Activated T-cell treated with anti-CD3 and anti-CD28 coated beads, Interleukin-2, amount 50 U/mL, for 4 hours (primary cell): ENCODE data around the gene FUCA1. TPM values are rescaled to one million over a fixed set of nuclear protein-coding genes. Genes with fewer than 3 reads are reported as not detected.
"Not testable (repeated sequence)": the region's sequence is repeated elsewhere in the genome, so short reads cannot be mapped to it uniquely, and the experiment has no call there.

Source experiments
- ATAC-seq, 2 donors: fragments of 200-7000 bp; cut with Tn5 transposase; one replicate each; pipeline ENCODE4 v1.10.0; 2021
- DNase-seq: peaks from one replicate; pipeline ENCODE4 v3.0.0-alpha.2; 2020
- H3K27me3 Mint-ChIP-seq: one replicate; pipeline ENCODE4 v1.8.0; 2021; ENCODE audit warnings: low read depth, mixed read lengths
- H3K36me3 Mint-ChIP-seq: one replicate; pipeline ENCODE4 v1.8.0; 2022; ENCODE audit warnings: mixed read lengths; ENCODE audit not compliant: insufficient read depth
- H3K4me1 Mint-ChIP-seq: one replicate; pipeline ENCODE4 v1.8.0; 2021; ENCODE audit warnings: low read depth, mixed read lengths
- H3K4me3 Mint-ChIP-seq: one replicate; pipeline ENCODE4 v1.8.0; 2021; ENCODE audit warnings: mild to moderate bottlenecking, moderate library complexity, mixed read lengths
- H3K9me3 Mint-ChIP-seq: one replicate; pipeline ENCODE4 v1.8.0; 2021; ENCODE audit warnings: mixed read lengths
- total RNA-seq, 3 donors: library from RNA; stranded (reverse); gene quantifications; one replicate each; pipeline ENCODE4 v1.2.1, GENCODE V29; 2021

The FUCA1 gene
- total RNA-seq, 3 donors from 2014 or later: 4.8 to 6.0 (median 5.5) TPM

DNA sequence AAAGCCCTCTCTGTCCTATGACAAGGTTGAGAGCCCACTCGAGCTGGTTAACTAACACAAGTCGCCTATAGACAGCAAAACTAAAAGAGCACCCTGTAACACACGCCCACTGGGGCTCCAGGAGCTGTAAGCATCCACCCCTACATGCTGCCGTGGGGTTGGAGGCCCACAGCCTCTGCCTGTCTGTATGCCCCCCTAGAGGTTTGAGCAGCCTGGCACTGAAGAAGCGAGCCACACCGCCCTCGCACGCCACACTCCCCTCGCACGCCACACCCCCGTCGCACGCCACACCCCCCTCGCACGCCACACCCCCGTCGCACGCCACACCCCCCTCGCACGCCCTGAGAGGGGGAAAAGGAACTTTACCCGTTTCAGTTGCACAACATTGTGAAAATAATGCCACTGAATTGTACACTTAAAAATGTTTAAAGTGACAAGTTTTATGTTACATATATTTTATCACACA lies 29.7 kb downstream of the FUCA1 start:
- no peaks in the 10 kb centered on the region for H3K9me3 Mint-ChIP-seq
- DNase-seq: peak; percentile 70
- peak overlapping the region; percentile 71 for H3K4me3 Mint-ChIP-seq
- peaks cover 5% of the 10 kb centered on the region for H3K27me3 Mint-ChIP-seq
- H3K36me3 Mint-ChIP-seq: no peaks in the 10 kb centered on the region
- ATAC-seq: peak; percentile 100
- peaks cover 10% of the 10 kb centered on the region for H3K4me1 Mint-ChIP-seq

DNA sequence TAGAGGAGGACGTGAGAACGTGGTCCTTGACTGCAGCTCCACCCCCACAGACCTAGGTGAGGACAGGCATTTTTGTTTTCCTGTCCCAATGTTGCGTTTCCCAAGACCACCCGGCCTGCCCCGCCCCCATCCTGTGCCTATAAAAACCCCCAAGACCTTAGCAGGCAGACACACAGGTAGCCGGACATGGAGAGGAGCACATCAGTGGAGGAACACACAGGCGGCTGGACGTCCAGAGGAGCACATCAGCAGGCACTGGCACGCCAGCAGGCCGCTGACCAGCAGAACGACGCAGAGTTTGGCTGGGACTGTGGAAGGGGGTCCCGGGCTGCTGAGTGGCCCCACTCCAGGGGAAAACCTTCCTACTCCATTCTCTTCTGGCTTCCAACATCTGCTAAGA lies 30.2 kb downstream of the FUCA1 start:
- peaks cover 10% of the 10 kb centered on the region for H3K4me1 Mint-ChIP-seq
- ATAC-seq (no peak), DNase-seq (no peak)
- H3K4me3 Mint-ChIP-seq: peak overlapping the region; percentile 71
- H3K27me3 Mint-ChIP-seq: peaks cover 5% of the 10 kb centered on the region
- no peaks in the 10 kb centered on the region for H3K36me3 Mint-ChIP-seq
- H3K9me3 Mint-ChIP-seq: no peaks in the 10 kb centered on the region

DNA sequence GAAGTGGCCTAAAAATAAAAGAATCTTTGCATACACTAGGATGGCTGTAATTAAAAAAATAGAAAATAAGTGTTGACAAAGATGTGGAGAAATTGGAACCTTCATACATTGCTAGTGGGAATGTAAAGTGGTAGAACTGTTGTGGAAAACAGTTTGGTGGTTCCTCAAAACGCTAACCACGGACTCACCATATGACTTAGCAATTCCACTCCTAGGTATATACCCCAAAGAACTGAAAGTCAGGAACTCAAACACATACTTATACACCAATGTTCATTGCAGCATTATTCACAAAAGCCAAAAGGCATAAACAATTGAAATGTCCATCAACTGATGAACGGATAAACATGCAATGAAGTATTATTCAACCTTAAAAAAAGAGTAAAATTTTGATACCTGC lies 32.1 kb downstream of the FUCA1 start:
- peaks cover 10% of the 10 kb centered on the region for H3K4me1 Mint-ChIP-seq
- H3K4me3 Mint-ChIP-seq: no peak overlapping the region
- DNase-seq (no peak), ATAC-seq (no peak)
- H3K27me3 Mint-ChIP-seq: peaks cover 5% of the 10 kb centered on the region
- H3K9me3 Mint-ChIP-seq: no peaks in the 10 kb centered on the region
- H3K36me3 Mint-ChIP-seq: no peaks in the 10 kb centered on the region

DNA sequence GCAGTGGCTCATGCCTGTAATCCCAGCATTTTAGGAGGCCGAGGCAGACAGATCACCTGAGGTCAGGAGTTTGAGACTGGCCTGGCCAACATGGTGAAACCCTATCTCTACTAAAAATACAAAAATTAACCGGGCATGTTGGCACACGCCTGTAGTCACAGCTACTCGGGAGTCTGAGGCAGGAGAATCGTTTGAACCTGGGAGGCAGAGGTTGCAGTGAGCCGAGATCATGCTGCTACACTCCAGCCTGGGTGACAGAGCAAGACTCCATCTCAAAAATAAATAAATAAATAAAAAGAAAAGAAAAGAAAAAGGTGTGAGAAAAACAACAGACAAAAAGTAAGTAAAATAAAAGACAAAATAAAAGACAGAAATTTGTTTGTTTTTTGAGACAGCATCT lies 33.9 kb downstream of the FUCA1 start:
- not testable (repeated sequence) for DNase-seq, ATAC-seq, H3K9me3 Mint-ChIP-seq, H3K36me3 Mint-ChIP-seq, H3K4me1 Mint-ChIP-seq, H3K4me3 Mint-ChIP-seq, H3K27me3 Mint-ChIP-seq

DNA sequence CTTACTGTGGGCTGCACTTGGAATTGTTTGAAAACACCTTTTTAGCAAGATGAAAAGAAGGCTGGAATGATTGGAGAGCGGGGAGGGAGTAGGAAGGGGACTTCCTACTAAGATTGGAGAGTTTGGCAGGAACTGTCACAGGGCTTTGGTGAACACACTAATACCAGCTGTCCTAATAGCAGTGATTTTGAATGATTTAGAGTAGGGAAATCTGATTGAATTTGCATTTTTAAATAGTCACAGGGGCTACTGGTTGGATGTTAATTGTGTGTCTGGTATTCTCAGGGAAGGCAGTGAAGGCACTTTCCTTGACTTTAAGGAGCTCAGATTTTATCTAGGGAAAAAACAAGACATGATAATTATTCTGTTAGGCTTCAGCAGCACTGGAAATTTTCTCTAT lies 40.4 kb downstream of the FUCA1 start:
- no peak overlapping the region for H3K4me3 Mint-ChIP-seq
- ATAC-seq: no peak
- peaks cover 10% of the 10 kb centered on the region for H3K4me1 Mint-ChIP-seq
- no peaks in the 10 kb centered on the region for H3K27me3 Mint-ChIP-seq
- H3K9me3 Mint-ChIP-seq: no peaks in the 10 kb centered on the region
- no peaks in the 10 kb centered on the region for H3K36me3 Mint-ChIP-seq
- DNase-seq: no peak

DNA sequence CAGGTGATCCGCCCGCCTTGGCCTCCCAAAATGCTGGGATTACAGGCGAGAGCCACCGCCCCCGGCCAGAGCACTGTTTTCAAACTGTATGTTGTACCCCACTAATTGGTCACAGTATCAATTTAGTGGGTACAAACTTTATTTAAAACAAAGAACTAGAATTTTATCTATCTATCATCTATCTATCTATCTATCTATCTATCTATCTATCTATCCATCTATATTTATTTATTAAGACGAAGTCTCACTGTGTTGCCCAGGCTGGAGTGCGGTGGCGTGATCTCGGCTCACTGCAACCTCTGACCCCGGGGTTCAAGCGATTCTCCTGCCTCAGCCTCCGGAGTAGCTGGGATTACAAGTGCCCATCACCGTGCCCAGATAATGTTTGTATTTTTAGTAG lies 41.5 kb downstream of the FUCA1 start:
- ATAC-seq, DNase-seq, H3K27me3 Mint-ChIP-seq, H3K36me3 Mint-ChIP-seq, H3K9me3 Mint-ChIP-seq: not testable (repeated sequence)
- peak overlapping the region; percentile 95 for H3K4me3 Mint-ChIP-seq
- H3K4me1 Mint-ChIP-seq: peaks cover 10% of the 10 kb centered on the region

DNA sequence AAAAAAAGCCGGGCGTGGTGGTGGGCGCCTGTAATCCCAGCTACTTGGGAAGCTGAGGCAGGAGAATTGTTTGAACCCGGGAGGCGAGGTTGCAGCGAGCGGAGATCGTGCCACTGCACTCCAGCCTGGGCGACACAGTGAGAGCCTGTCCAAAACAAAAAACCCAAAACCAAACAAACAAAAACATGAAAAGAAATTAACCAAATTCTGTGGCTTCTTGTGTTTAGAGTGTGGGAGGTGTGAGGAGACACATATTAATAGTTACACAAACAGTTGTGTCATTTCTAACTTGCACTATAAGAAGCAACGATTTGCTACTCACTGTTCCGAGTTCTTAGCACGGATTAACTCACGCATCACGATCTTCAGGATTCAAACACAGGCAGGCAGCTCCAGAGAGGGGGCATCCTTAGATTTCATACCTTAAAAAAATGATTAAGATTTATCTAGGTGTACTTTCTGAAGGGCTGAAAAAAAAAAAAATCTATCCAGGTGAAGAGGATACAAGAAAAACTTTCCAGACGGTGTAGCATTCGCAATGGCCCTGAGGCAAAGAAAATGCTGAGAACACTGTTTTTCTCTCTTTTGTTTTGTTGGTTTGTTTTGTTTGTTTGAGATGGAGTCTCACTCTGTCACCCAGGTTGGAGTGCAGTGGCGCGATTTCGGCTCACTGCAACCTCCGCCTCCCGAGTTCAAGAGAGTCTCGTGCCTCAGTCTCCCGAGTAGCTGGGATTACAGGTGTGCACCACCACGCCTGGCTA lies 42.1 kb downstream of the FUCA1 start:
- Mint-ChIP-seq H3K4me1 (peaks cover 10% of the 10 kb centered on the region), H3K36me3 (no peaks in the 10 kb centered on the region), H3K4me3 (peak overlapping the region; percentile 95), H3K9me3 (no peaks in the 10 kb centered on the region), H3K27me3 (no peaks in the 10 kb centered on the region)
- DNase-seq: no peak
- ATAC-seq: peak; percentile 42 to 61

DNA sequence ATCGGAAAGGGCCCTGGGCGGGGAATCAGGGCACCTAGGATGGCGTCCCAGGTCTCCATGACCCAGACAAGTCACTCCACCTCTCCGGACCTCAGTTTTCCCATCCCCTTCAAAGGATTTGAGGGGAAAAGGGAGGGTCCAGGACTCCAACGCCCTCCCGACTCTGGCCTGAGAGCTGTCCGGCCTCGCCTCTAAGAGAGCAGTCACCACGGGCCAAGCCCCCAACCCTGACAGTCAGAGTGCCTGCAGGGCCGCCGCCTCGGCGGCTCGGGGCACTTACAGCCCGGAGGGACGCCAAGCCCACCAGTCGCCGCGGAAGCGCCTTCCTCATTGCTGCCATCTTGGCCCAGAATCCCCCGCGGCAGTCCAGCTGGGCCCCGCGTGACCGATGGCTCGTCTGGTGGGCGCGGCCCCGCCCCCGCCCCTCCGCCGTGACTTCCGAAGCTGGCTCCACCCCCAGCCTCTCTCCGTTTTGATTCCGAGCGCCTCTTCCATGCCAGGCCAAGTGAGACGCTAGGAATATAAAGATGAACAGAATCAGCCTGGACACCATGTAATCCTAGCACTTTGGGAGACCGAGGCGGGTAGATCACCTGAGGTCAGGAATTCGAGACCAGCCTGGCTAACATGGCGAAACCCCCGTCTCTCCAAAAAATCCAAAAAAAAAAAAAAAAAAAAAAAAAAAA lies 42.9 kb downstream of the FUCA1 start, which contains the start of gene HMGCL:
Gene HMGCL, minus strand, starts transcription at position 354 of the 686 bp plus-strand sequence. Its CDS starts 14 bp downstream, at position 340.
- peaks cover 10% of the 10 kb centered on the region for H3K4me1 Mint-ChIP-seq
- DNase-seq (peak; percentile 83), ATAC-seq (peak; percentile 94 to 96)
- no peaks in the 10 kb centered on the region for H3K27me3 Mint-ChIP-seq
- no peaks in the 10 kb centered on the region for H3K36me3 Mint-ChIP-seq
- no peaks in the 10 kb centered on the region for H3K9me3 Mint-ChIP-seq
- peak within 1 kb of the TSS; percentile 95 for H3K4me3 Mint-ChIP-seq

DNA sequence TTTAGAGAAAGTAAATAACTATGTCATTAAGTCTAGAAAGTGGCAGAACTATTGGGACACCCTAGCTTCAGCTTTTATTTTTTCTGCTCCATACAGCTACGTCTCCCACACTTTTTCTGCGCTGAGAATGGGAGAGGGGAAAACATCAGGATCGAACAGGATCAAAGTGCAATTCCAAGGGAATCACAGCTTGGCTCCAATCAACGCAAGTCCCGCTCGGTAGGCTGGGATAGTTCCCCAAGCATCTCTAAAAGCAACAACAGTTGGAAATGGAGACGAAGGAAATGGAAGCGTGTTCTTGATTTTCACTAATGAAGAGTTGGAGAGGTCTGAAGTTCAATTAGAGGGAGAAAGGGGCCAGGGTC lies 43.4 kb downstream of the FUCA1 start:
- Mint-ChIP-seq H3K27me3 (no peaks in the 10 kb centered on the region), H3K4me3 (peak overlapping the region; percentile 95), H3K4me1 (peaks cover 10% of the 10 kb centered on the region), H3K36me3 (no peaks in the 10 kb centered on the region), H3K9me3 (no peaks in the 10 kb centered on the region)
- DNase-seq (no peak), ATAC-seq (peak; percentile 13 to 16)

DNA sequence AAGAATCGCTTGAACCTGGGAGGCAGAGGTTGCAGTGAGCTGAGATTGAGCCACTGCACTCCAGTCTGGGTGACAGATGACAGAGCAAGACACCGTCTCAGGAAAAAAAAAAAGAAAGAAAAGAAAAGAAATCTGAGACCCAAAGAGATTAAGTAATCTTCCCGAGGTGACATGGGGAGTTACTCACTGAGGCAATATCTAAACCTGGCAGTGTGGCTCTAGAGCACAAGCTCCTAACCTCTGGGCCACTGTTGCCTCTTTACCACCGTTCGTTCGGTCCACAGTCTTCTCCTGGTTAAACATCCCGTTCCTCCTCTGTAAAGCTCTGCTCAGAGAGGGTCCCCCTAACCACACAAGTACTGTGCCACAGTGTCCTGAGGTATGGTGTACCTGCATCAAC lies 44.3 kb downstream of the FUCA1 start:
- H3K36me3 Mint-ChIP-seq: no peaks in the 10 kb centered on the region
- DNase-seq: no peak
- peaks cover 10% of the 10 kb centered on the region for H3K4me1 Mint-ChIP-seq
- H3K27me3 Mint-ChIP-seq: no peaks in the 10 kb centered on the region
- no peak for ATAC-seq
- H3K9me3 Mint-ChIP-seq: no peaks in the 10 kb centered on the region
- H3K4me3 Mint-ChIP-seq: peak overlapping the region; percentile 95

DNA sequence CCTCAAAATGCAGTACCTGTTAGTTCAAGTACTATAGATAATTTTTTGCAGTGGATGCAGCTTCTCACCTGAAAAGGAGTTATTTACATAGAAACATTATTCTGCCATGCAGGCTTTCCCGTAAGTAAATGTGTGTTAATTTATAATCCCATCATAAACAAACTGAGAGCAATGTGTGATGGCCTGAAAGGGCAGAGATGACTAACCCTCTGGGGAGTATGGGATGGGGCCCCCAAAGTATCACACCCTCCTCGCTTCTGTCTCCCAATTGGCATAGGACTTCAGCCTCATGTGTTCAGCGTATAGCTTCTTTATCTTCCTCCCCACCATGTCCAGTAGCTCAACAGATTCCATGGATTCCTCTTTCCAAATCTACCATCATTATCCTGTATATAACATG lies 50.5 kb downstream of the FUCA1 start:
- no peaks in the 10 kb centered on the region for H3K27me3 Mint-ChIP-seq
- H3K9me3 Mint-ChIP-seq: no peaks in the 10 kb centered on the region
- no peak overlapping the region for H3K4me3 Mint-ChIP-seq
- no peak for DNase-seq
- ATAC-seq: no peak
- peaks cover 13% of the 10 kb centered on the region for H3K36me3 Mint-ChIP-seq
- no peaks in the 10 kb centered on the region for H3K4me1 Mint-ChIP-seq

DNA sequence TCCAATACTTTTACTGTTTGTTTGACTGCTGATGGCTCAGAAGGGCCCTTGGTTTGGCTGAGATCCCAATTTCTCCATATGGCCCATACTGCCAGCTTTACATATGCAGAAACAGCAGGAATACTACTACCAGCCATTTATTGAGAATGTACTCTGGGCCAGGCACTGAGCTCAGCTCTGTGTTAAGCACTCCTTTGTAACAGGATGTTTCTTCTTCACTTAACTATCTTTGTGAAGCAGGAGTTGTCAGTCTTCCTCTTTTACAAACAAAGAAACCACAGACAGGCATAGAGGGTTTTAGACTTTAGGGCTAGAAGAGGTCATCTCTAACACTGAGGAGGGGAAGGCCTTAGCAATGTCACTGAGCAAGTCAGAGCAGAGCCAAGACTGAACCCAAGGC lies 51.2 kb downstream of the FUCA1 start:
- Mint-ChIP-seq H3K27me3 (no peaks in the 10 kb centered on the region), H3K36me3 (peaks cover 16% of the 10 kb centered on the region), H3K9me3 (no peaks in the 10 kb centered on the region), H3K4me1 (no peaks in the 10 kb centered on the region), H3K4me3 (no peak overlapping the region)
- ATAC-seq (no peak), DNase-seq (no peak)

DNA sequence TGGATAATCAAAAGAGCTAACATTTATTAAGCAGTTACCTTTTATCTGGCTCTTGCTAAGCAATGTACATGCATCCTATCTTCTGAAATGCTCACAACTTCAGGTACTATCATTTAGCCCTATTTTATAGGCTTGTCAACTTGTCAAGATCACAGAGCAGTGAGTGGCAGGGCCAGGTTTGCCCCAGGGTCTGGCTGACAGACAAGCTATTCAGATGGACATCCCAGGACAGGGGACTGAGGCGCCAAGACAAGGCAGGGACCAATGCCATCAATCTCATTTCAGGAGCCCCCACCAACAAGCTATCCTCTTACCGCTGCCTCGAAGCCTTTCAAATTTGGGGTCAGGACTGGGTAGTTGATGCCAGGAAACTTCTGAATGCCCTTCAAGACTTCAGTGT lies 51.7 kb downstream of the FUCA1 start:
- H3K36me3 Mint-ChIP-seq: peaks cover 19% of the 10 kb centered on the region
- no peaks in the 10 kb centered on the region for H3K9me3 Mint-ChIP-seq
- no peak for ATAC-seq
- H3K4me1 Mint-ChIP-seq: no peaks in the 10 kb centered on the region
- no peaks in the 10 kb centered on the region for H3K27me3 Mint-ChIP-seq
- DNase-seq: no peak
- no peak overlapping the region for H3K4me3 Mint-ChIP-seq

DNA sequence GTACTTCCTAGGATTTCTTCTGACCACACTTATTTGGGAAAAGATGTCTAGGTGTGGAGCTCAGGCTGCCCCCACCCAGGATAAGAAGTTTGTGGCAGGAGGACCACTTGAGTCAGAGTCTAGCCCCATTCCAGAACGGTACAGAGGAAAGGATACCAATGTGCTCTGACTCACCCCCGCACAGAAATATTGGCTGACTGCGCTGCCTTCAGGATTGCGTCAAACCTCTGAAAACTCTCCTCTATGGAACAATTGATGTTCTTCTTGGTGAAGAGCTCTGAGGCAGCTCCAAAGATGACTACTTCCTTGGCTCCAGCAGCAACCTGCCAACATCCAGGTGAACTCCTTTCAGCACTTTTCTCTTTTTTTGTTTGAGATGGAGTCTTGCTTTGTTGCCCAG lies 54.1 kb downstream of the FUCA1 start:
- Mint-ChIP-seq H3K27me3 (no peaks in the 10 kb centered on the region), H3K4me1 (peaks cover 10% of the 10 kb centered on the region), H3K9me3 (no peaks in the 10 kb centered on the region), H3K4me3 (no peak overlapping the region), H3K36me3 (peaks cover 25% of the 10 kb centered on the region)
- DNase-seq (no peak), ATAC-seq (no peak)
